Breast epithelium (tissue), 4 donors: Measurements from ENCODE around the gene MAPT. TPM values are rescaled to one million over a fixed set of nuclear protein-coding genes. Genes with fewer than 3 reads are reported as not detected.
"Not testable (repeated sequence)": the region's sequence is repeated elsewhere in the genome, so short reads cannot be mapped to it uniquely, and the experiment has no call there.

Source experiments
- DNase-seq, 2 donors: peaks; one replicate each; pipeline ENCODE4 v3.0.0-alpha.2; 2019; ENCODE audit warnings: low spot score in 2 of 2
- H3K27ac ChIP-seq, 2 donors: fragments of 200-600 bp; sonication (generic) in 1 of 2; one replicate each; pipeline ENCODE4 v1.5.1; 2016 to 2019; ENCODE audit warnings: mild to moderate bottlenecking in 1 of 2
- H3K27me3 ChIP-seq, 2 donors: fragments of 200-600 bp; sonication (generic) in 1 of 2; one replicate each; pipeline versions ENCODE4 v1.5.1 to v1.6.0; 2017 to 2019; ENCODE audit warnings: control low read depth in 1 of 2, mild to moderate bottlenecking in 1 of 2
- H3K36me3 ChIP-seq: fragments of 200-600 bp; one replicate; pipeline ENCODE4 v1.5.1; 2019
- H3K4me1 ChIP-seq, 2 donors: fragments of 200-600 bp; sonication (generic); one replicate each; pipeline ENCODE4 v1.5.1; 2016 to 2019; ENCODE audit warnings: control low read depth in 1 of 2
- H3K4me3 ChIP-seq, 3 donors: fragments of 200-600 bp; sonication (generic); 1 replicate in 2 of 3; 2 replicates in 1 of 3; pipeline ENCODE4 v1.5.1; 2016 to 2019; ENCODE audit warnings: mild to moderate bottlenecking in 3 of 3, moderate library complexity in 2 of 3
- H3K9me3 ChIP-seq, 2 donors: fragments of 200-600 bp; sonication (generic) in 1 of 2; one replicate each; pipeline ENCODE4 v1.5.1; 2016 to 2019; ENCODE audit warnings: control low read depth in 1 of 2
- POLR2A ChIP-seq: fragments of 450-650 bp; IDR thresholded peaks from one replicate; pipeline ENCODE4 v1.6.1; 2016; ENCODE audit warnings: antibody characterized with exemption, mild to moderate bottlenecking, moderate library complexity
- POLR2AphosphoS5 ChIP-seq, 3 donors: sonication (generic); formaldehyde crosslinking; IDR thresholded peaks; one replicate each; pipeline ENCODE4 v1.6.1; 2017; ENCODE audit warnings: antibody characterized with exemption in 3 of 3
- intact Hi-C: fragments of 100-400 bp; cut with DNase I; formaldehyde crosslinking; loops from one replicate; pipeline ENCODE4 v1.15.1; 2023; ENCODE audit warnings: low total_unique reads
- total RNA-seq, 3 donors: library from RNA; depleted of rRNA; stranded (reverse); fragments of >200 nt; gene quantifications; one replicate each; pipeline ENCODE4 v1.1.0, GENCODE V29; 2016
- TF ChIP-seq, protein P1 (sequence below), 3 donors: fragments of 450-650 bp; IDR thresholded peaks; one replicate each; pipeline ENCODE4 v1.5.1; 2016 to 2017; ENCODE audit warnings: antibody characterized with exemption in 3 of 3, mild to moderate bottlenecking in 3 of 3, moderate library complexity in 3 of 3

MAPT gene
- total RNA-seq, 3 donors from 2014 or later, result 9.9 to 15.1 (median 12.4) TPM

DNA sequence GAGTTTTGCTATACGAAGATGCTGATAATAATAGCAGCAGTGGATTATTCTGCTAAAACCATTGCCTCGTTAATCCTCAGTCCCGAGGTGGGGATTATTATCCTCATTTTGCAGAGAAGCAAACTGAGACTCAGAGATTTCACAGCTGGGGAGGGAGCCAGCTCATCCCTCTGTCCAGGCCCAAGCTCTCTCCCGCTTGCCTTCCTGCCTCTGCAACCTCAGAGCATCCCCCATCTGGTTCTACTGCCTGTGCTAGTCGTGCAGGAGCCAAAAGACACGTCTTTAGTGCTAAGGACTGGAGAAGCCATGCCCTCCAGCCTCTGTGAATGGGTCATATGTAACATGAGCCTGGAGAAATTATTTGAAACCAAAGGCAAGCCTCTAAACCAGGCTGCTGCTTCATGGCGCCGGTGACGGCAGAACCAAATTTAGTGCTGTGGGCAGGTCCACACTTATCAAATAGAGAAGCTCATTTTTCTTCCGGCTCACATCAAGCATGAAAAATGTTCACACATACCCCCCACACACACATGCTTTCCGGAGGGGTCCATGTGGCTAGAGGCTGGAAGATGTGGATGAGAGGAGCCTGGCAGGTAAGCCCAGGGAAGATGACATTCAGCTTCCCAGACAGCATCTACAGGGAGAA, 13.5 kb downstream of the MAPT start:
- intact Hi-C loops, result no loop called here
- no peaks in the 10 kb centered on the region for H3K4me1 ChIP-seq

GRCh38 chr17:45908460-45908859, 14.1 kb downstream of the MAPT start:
- H3K36me3 ChIP-seq, result no peaks in the 10 kb centered on the region
- peaks cover 4 to 16% of the 10 kb centered on the region in 2 donors for H3K9me3 ChIP-seq
- intact Hi-C loops, result no loop called here
- no peaks in the 10 kb centered on the region for H3K27me3 ChIP-seq
- H3K27ac ChIP-seq, result no peak overlapping the region
- TF ChIP-seq POLR2AphosphoS5 (IDR thresholded peaks at IDR 0.05), result no peak
- TF ChIP-seq POLR2A, result no peak
- TF ChIP-seq, protein P1, sequence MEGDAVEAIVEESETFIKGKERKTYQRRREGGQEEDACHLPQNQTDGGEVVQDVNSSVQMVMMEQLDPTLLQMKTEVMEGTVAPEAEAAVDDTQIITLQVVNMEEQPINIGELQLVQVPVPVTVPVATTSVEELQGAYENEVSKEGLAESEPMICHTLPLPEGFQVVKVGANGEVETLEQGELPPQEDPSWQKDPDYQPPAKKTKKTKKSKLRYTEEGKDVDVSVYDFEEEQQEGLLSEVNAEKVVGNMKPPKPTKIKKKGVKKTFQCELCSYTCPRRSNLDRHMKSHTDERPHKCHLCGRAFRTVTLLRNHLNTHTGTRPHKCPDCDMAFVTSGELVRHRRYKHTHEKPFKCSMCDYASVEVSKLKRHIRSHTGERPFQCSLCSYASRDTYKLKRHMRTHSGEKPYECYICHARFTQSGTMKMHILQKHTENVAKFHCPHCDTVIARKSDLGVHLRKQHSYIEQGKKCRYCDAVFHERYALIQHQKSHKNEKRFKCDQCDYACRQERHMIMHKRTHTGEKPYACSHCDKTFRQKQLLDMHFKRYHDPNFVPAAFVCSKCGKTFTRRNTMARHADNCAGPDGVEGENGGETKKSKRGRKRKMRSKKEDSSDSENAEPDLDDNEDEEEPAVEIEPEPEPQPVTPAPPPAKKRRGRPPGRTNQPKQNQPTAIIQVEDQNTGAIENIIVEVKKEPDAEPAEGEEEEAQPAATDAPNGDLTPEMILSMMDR (IDR thresholded peaks at IDR 0.05), result no peak
- no peak overlapping the region for H3K4me3 ChIP-seq
- H3K4me1 ChIP-seq, result no peaks in the 10 kb centered on the region
- no peak for DNase-seq

More for the DNA sequence above, 13.5 kb downstream of the MAPT start:
- no peak overlapping the region for H3K27ac ChIP-seq
- DNase-seq, result no peak
- no peak overlapping the region for H3K4me3 ChIP-seq
- no peak for TF ChIP-seq POLR2AphosphoS5 (IDR thresholded peaks at IDR 0.05)
- TF ChIP-seq, protein P1 (IDR thresholded peaks at IDR 0.05), result no peak
- no peak for TF ChIP-seq POLR2A
- H3K36me3 ChIP-seq, result no peaks in the 10 kb centered on the region
- peaks cover 4 to 14% of the 10 kb centered on the region in 2 donors for H3K9me3 ChIP-seq
- no peaks in the 10 kb centered on the region for H3K27me3 ChIP-seq

DNA sequence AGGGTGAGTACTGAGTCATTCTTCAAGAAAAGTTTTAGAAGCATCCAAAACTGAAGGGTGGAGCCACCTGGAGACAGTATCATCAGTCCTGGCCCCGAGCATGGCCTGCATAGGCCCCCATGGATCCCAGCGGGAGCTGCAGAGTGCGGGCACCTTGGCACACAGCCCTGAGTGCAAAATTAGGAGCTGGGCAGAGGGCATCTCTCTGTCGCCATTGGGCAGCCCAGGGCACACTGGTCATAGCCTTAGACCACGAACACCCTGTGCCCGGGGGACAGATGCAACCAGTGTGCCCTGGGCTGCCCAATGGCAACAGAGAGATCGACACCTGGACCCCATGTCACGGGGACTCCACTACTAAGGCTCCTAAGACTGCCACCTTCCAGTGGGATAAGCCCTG, 14.6 kb downstream of the MAPT start:
- Histone ChIP-seq H3K36me3 (no peaks in the 10 kb centered on the region), H3K9me3 (peaks cover 4 to 16% of the 10 kb centered on the region in 2 donors), H3K27me3 (no peaks in the 10 kb centered on the region), H3K4me1 (no peaks in the 10 kb centered on the region), H3K4me3 (no peak overlapping the region), H3K27ac (no peak overlapping the region)
- intact Hi-C loops, result no loop called here
- DNase-seq, result no peak
- TF ChIP-seq, protein P1 (IDR thresholded peaks at IDR 0.05), result no peak
- TF ChIP-seq POLR2AphosphoS5 (IDR thresholded peaks at IDR 0.05) (no peak), POLR2A (no peak)

DNA sequence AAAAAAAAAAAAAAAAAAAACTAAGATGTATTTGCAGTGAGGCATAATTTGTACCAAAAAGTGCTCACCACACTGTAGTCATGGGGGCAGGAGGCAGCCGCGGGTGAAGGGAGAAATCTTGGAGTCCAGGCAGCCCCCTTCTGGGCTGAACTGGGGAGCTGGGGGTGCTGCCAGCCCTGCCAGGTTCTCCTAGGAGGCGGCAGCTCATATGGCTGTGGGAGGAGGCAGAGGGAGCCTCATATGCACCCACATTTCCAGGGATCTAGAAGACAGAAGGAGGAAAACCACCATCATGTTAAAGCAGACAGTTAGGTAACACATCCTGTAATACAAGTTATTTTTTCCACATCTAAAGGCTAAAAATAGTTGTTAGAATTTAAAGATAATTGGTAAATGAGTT, 16.3 kb downstream of the MAPT start:
- Histone ChIP-seq H3K27ac (no peak overlapping the region), H3K9me3 (peaks cover 4 to 16% of the 10 kb centered on the region in 2 donors), H3K27me3 (no peaks in the 10 kb centered on the region), H3K4me1 (no peaks in the 10 kb centered on the region), H3K4me3 (no peak overlapping the region), H3K36me3 (no peaks in the 10 kb centered on the region)
- TF ChIP-seq POLR2A, result no peak
- DNase-seq, result no peak
- intact Hi-C loops, result no loop called here

GRCh38 chr17:45912319-45912718, 18.0 kb downstream of the MAPT start:
- Histone ChIP-seq H3K27me3 (no peaks in the 10 kb centered on the region), H3K36me3 (no peaks in the 10 kb centered on the region), H3K4me1 (no peaks in the 10 kb centered on the region), H3K9me3 (peaks cover 4 to 16% of the 10 kb centered on the region in 2 donors), H3K4me3 (no peak overlapping the region), H3K27ac (no peak overlapping the region)
- TF ChIP-seq, protein P1 (IDR thresholded peaks at IDR 0.05), result no peak
- TF ChIP-seq POLR2A (no peak), POLR2AphosphoS5 (IDR thresholded peaks at IDR 0.05) (no peak)
- DNase-seq, result no peak
- intact Hi-C loops, result no loop called here

DNA sequence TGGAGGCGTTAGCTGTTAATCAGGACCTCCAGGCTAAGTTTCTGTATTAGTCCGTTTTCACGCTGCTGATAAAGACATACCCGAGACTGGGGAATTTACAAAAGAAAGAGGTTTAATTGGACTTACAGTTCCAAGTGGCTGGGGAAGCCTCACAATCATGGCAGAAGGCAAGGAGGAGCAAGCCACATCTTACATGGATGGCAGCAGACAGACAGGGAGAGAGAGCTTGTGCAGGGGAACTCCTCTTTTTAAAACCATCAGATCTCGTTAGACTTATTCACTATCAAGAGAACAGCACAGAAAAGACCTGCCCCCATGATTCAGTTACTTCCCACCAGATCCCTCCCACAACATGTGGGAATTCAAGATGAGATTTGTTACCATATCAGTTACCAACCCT, 18.7 kb downstream of the MAPT start:
- H3K4me3 ChIP-seq, H3K27me3 ChIP-seq, DNase-seq, intact Hi-C loops, H3K36me3 ChIP-seq, H3K27ac ChIP-seq, H3K4me1 ChIP-seq: not testable (repeated sequence)
- peaks cover 4 to 16% of the 10 kb centered on the region in 2 donors for H3K9me3 ChIP-seq
